ENCODE data around the gene EIF3K.
A peak's percentile ranks its signal among the peaks of the same experiment; 100 is the strongest.
"Not testable (repeated sequence)": the region's sequence is repeated elsewhere in the genome, so short reads cannot be mapped to it uniquely, and the experiment has no call there.

EIF3K gene

GRCh38 chr19:38618590-38619360, at the start of gene EIF3K:
EIF3K (plus strand) TSS chr19:38619188; CDS start chr19:38619269, 81 bp downstream.
- DNase-seq (ENCODE audit: low read depth) = peak; percentile 93

- DNase-seq (ENCODE audit: low read depth) = no peak
Measured at GRCh38 chr19:38569368-38569983, 49.5 kb upstream of the EIF3K start.

- DNase-seq (ENCODE audit: low read depth) = no peak
Measured at GRCh38 chr19:38571682-38572081, 47.3 kb upstream of the EIF3K start.

GRCh38 chr19:38577826-38578225, 41.2 kb upstream of the EIF3K start:
- DNase-seq (ENCODE audit: low read depth) = no peak

GRCh38 chr19:38579304-38579703, 39.7 kb upstream of the EIF3K start:
- DNase-seq (ENCODE audit: low read depth) = not testable (repeated sequence)

- no peak for DNase-seq (ENCODE audit: low read depth)
Measured at GRCh38 chr19:38580080-38580479, 38.9 kb upstream of the EIF3K start.

- no peak for DNase-seq (ENCODE audit: low read depth)
Measured at GRCh38 chr19:38583219-38583984, 35.6 kb upstream of the EIF3K start.

DNA sequence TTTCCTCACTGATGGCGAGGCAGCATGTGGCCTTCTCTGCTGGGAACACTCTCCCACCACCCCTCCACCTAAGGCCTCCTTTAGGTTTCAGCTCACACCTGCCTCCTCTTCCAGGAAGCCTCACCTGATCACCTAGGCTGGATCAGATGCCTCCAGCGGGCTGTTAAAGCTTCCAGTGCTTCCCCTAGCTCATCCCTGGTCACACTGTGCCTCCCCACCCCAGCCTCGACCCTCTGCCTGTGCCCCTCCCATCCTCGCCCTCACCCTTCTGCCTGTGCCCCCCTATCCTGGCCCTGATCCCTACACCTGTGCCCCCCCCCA, 35.0 kb upstream of the EIF3K start:
- DNase-seq (ENCODE audit: low read depth) = no peak

DNA sequence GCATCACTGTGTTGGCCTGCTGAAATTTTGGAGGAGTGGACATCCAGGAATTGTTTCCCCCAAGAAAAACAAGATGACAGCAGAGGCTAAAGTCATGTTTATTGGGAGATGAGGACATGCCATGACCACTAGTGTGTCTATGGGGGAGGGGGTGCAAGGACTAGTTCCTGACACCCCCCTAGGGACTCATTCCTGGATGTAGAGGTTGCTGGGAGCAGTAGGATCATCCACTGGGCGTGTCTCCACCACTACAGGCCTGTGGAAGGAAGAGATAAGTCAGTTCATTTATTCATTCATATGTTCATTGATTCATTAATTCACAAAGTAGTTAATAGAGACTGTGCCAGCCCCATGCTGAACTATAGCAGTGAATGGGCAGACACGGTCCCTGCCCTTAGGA, 31.4 kb upstream of the EIF3K start:
- no peak for DNase-seq (ENCODE audit: low read depth)

GRCh38 chr19:38588041-38588440, 30.9 kb upstream of the EIF3K start:
- DNase-seq (ENCODE audit: low read depth) = no peak

DNA sequence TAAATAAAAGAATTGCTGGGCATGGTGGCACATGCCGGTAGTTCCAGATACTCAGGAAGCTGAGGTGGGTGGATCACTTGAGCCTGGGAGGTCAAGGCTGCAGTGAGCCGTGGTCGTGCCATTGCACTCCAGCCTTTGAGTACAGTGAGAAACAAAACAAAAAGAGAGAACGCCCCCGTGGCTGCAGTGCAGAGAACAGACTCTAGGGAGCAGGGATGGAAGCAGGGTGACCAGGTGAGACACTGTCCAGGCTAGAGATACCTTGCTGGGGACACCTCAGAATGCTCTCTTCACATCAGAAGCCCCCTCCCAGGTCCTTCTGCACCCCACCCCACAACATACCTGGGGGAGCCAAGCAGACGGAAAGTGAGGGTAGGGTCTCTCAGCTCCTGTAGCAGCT, 26.0 kb upstream of the EIF3K start:
- DNase-seq (ENCODE audit: low read depth) = no peak

DNA sequence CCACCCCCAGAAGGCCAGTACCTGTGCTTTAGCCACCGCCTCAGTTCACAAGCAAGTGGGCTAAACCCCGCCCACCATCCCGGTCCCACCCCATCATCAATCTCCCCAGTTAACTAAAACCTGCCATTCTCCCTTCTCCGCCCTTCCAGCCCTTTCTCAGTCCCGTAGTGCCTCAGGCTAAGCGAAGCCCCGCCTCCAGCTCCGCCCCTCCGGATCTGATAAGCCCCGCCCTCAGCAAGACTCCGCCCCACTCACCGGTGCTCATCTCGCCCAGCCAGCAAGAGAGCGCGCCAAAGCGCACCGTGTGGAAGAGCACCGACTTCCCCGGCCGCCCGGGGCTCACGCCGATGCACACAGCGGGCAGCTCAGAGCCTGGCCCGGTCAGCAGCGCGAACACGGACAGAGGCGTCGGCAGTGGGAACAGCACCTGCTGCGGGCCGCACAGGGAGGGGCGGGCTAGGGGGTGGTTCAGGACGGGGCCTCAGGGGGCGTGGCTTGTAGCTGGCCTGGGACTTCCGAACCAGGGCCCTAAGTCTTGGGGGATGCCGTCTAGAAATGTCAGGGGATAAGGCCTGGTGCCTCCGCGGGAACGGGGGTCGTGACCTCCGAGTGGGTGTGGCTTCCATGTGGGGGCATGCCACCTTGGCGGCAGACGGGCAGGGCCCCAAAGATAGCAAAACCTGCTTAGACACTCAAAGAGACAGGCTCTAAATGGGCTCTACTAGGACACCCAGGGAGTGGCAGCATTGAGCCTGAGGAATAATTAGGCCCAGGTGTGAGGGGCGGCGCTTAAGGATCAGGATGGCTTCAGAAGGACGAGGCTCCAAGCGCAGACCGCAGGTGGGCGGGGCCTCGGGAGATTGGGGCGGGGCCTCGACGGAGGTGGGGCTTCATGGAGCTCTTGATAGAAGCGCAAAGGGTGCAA, 22.7 kb upstream of the EIF3K start:
- no peak for DNase-seq (ENCODE audit: low read depth)

DNA sequence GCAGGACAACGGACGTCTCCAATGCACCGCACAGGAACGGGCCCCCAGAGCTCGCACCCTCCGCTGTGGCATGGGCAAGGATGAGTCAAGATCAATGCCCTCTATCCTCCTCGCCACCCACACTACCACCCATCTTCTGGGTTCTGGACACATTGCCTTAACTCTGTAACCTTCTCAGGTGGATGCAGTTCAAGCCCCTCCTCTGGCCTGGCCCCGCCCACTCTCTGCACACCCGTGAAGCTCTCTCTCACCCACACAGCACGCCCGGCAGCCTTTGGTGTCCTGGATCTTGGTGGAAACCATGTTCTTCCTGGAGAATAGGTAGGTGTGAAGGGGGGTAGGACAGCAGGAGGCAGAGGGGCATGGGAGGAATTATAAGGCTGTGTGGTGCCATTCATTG, 21.9 kb upstream of the EIF3K start:
- DNase-seq (ENCODE audit: low read depth) = no peak

DNA sequence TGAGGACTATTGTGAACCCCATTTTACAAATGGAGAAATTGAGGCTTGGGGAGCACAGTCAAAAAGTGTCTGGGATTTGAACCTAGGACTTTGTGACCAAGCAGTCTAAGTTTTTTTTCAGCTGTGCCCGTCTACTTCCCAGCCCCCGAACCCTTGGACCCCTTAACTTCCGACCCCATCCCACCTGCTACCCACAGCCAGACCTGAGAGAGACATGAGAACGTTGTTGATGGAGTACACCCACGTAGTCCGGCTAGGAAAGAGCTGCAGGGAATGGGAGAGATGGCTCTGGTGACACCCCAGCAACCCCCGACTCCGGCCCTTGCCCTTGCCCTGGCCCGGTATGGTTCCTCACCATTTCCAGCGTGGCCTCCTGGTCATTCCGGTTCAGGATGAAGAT, 19.3 kb upstream of the EIF3K start:
- no peak for DNase-seq (ENCODE audit: low read depth)

DNA sequence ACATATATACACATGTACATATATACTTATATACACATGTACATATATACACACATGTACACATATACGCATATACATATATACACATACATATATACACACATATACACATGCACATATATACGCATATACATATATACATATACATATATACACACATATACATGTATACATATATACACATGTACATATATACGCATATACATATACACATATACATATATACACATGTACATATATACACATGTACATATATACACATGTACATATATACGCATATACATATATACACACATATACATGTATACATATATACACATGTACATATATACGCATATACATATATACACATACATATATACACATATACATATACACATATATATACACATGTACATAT, 16.1 kb upstream of the EIF3K start:
- DNase-seq (ENCODE audit: low read depth) = not testable (repeated sequence)

DNA sequence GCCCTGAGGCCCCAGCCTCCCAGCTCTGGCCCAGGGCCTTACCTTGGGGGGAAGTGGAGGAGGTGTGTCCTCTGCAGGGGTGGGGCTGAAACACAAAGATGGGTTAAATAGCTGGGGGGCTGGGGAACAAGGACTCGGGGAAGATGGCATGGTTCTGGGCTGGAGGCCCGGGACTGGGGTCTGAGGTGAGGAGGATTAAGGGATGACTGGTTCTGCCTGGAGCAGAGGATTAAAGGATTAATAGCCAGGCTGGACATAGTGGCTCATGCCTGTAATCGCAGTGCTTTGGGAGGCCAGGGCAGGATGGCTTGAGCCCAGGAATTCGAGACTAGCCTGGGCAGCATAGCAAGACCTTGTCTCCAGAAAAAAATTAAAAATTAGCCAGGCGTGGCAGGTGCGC, 12.9 kb upstream of the EIF3K start:
- no peak for DNase-seq (ENCODE audit: low read depth)

DNA sequence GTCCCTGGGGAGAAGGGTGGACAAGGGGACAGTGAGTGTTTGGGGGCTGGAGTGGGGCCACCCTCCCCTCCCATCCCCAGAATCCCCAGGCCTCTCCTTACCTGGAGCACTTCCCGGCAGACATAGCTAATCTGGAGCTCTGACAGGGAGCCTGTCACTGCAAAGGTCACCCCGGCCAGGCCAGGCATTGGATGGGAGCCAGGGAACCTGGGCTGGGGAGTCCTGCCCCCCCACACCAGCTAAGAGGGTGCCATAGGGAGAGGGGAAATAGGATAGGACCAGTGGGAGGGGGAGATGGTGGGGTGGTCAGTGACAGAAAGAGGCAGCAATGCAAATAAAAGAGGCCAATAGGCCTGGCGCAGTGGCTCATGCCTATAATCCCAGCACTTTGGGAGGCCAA, 4.7 kb upstream of the EIF3K start:
- no peak for DNase-seq (ENCODE audit: low read depth)

DNA sequence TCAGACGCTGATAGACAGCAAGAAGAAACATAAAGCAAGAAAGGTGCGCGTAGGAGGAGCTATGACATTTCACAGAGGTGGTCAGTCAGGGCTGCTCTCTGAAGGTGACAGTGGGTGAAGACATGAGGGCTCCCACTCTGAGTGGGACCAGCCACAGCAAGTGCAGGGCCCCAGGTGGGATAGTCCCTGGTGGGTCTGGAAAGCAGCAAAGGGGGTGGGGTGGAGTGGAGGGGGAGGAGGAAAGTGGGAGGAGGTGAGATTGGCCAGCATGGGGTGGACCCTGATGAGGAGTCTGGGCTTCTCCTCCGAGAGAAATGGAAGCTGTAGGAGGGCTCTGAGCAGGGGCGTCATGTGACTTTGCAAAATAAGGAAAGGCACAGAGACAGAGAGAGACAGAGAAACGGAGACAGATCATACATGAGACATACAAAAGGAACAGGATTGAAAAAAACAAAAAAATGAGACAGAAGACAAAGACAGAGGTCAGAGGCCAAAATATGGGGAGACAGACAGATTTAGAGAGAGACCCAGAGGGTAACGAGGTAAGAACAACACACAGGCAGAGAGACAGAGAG, 3.9 kb upstream of the EIF3K start:
- no peak for DNase-seq (ENCODE audit: low read depth)

GRCh38 chr19:38616265-38616664, 2.7 kb upstream of the EIF3K start:
- no peak for DNase-seq (ENCODE audit: low read depth)

DNA sequence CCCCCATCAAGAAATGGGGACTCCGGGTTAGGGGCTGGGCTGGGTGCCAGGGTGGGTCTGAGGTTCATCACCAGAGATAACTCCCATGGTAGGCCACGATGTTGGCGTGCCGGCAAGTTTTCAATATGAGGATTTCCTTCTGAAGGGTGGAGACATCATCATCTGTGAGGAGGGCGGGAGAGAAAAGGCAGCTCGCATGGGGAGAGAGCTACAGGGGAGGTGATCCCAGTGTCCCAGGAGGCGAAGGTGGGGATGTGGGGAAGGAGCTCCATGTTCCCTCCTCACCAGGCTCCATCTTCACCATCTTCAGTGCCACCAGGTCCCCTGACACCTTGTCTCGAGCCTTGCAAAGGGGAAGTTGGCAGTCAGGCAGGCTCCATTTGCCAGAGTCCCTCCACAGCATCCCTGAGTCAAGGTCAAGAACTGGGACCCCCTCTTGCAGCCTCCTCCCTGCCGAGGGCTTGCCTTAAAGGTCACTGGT, 1.7 kb upstream of the EIF3K start:
- no peak for DNase-seq (ENCODE audit: low read depth)

DNA sequence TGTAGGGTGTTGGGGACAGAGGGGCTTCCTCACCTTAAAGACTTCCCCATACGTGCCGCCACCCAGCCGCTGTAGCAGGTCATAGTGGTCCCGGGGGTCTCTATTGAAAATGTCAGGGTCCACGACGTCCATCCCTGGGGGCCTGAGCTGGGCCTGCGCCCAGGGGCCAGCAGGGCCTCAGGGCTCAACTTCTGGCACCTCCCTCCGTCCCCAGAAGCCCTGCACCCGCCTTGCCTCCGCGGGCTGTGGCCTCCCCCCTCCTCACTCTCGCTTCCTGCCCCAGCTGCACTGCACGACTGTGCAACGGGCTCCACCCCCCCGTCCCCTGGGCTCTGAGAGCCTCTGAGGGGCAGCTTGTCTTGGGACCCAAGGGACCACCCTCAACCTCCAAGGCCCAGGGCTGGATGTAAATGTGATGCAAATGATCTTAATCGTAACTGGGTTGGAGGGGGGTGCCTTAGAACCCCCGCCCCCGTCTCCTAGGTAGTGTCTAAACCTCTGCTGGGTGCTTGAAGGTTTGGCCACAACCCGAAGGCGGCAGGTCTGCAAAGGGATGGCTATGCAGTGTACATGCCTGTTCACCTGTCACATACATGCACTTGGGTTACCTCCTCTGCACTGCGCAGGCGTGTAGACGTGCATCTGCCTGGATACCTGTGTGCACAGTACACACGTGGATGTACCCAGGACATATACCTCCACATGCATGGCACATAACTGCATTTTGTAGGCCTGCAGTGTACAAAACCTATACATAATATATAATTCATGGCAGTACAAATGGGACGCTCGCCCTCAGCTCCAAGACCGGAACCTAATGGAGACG, 1.0 kb upstream of the EIF3K start, which contains the start of gene MAP4K1:
TSS of gene MAP4K1 (minus strand) at position 190 of the 826 bp plus-strand sequence. CDS start at position 132, 58 bp downstream.
- DNase-seq (ENCODE audit: low read depth) = no peak

Data from HS-5 (cell line).